PFSK-1 (cell line): ENCODE measurements around the gene UNC119.

Experiments
- FOXP2 ChIP-seq: optimal IDR thresholded peaks from 2 replicates; pipeline ENCODE3; 2011; ENCODE audit warnings: borderline replicate concordance, control low read depth, inconsistent platforms; ENCODE audit not compliant: insufficient read depth; ENCODE audit errors: extremely low read length, extremely low read depth
- POLR2AphosphoS5 ChIP-seq: IDR thresholded peaks from 2 replicates; pipeline ENCODE4 v1.6.1; 2012; ENCODE audit warnings: low read depth, mild to moderate bottlenecking, control low read depth, low read length, moderate library complexity
- SIN3A ChIP-seq: IDR thresholded peaks from 2 replicates; pipeline ENCODE4 v1.6.1; 2012; ENCODE audit warnings: mild to moderate bottlenecking, low read length, moderate library complexity, borderline replicate concordance; ENCODE audit not compliant: insufficient read depth
- TAF1 ChIP-seq: IDR thresholded peaks from 2 replicates; pipeline ENCODE4 v1.6.1; 2012; ENCODE audit warnings: low read length, control low read depth, borderline replicate concordance; ENCODE audit not compliant: insufficient read depth
- TF ChIP-seq, protein P1 (sequence below), 2 experiments: IDR thresholded peaks; 2 replicates each; pipeline versions ENCODE4 v1.6.1 to v1.8.0; 2011 to 2012; ENCODE audit warnings: low read depth in 2 of 2, low read length in 2 of 2, control low read depth in 1 of 2, inconsistent platforms in 1 of 2, mild to moderate bottlenecking in 1 of 2, moderate library complexity in 1 of 2; ENCODE audit not compliant: insufficient read depth in 1 of 2

DNA sequence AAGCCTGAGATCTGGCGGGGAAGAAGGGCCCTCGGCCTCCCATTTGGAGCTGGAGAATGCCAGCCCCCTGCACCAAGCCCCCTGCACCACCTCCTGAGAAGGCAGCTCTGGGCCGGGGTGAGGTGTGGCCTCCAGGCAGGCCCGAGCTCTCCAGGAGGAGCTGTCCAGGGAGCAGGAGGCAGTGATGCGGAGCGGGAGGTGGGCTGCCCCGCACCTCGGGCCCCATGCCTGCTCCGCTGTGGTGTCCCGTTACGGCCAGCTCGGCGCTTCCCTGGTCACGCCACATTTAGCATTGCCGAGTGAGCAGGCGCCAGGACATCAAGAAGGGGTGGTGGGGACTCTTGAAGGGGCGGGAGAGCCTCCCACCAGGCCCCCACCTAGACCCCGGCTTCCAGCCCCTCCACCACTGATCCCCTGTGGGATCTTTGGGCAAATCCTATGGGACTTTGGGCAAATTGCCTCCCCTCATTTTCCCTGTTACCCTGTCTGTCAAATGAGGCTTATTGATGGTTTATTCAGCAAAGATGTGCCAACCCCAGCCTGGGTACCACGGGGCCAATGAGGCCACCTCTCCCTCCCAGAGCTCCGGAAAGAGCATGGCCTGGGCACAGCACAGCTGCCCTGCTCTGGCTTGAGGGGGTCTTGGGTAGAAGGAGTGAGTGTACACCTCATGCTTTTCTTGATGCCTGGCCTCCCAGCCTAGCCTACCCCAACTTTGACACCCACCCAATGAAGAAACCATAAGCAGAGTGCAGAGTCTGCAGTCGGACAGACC, 30.9 kb downstream of the UNC119 start:
- TF ChIP-seq POLR2AphosphoS5 = no peak
- TF ChIP-seq TAF1 = no peak
- TF ChIP-seq, protein P1, sequence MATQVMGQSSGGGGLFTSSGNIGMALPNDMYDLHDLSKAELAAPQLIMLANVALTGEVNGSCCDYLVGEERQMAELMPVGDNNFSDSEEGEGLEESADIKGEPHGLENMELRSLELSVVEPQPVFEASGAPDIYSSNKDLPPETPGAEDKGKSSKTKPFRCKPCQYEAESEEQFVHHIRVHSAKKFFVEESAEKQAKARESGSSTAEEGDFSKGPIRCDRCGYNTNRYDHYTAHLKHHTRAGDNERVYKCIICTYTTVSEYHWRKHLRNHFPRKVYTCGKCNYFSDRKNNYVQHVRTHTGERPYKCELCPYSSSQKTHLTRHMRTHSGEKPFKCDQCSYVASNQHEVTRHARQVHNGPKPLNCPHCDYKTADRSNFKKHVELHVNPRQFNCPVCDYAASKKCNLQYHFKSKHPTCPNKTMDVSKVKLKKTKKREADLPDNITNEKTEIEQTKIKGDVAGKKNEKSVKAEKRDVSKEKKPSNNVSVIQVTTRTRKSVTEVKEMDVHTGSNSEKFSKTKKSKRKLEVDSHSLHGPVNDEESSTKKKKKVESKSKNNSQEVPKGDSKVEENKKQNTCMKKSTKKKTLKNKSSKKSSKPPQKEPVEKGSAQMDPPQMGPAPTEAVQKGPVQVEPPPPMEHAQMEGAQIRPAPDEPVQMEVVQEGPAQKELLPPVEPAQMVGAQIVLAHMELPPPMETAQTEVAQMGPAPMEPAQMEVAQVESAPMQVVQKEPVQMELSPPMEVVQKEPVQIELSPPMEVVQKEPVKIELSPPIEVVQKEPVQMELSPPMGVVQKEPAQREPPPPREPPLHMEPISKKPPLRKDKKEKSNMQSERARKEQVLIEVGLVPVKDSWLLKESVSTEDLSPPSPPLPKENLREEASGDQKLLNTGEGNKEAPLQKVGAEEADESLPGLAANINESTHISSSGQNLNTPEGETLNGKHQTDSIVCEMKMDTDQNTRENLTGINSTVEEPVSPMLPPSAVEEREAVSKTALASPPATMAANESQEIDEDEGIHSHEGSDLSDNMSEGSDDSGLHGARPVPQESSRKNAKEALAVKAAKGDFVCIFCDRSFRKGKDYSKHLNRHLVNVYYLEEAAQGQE (IDR thresholded peaks at IDR 0.05; ENCODE audit: insufficient read depth in 1 of 2, low read depth in 2 of 2, low read length in 2 of 2) = no peak
- no peak for TF ChIP-seq SIN3A
- no peak for TF ChIP-seq FOXP2
